ENCODE results near the gene STK33.

DNA sequence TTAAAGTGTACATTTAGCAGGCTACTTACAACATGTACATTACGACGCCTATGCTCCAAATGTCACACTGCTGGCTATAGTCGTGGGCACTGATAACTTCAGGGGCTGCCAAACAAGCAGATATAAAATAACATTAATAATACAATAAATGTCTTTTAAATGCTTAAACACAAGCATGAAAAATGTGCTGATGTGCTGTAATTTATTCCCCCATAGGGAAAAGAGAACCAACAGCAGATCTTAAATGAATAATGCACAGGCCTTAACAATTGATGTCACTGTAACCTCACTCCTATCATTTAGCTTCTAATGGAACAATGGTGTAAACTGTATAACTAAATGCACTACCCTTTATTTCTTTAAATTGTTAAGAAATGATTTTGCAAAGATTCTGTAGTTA is 153.4 kb downstream of the STK33 start:
- TF ChIP-seq POLR2AphosphoS5 (IDR thresholded peaks at IDR 0.05; ENCODE audit: insufficient read depth in 1 of 2, low read depth in 1 of 2) (no peak), CTCF (IDR thresholded peaks at IDR 0.05) (no peak)

Measured in vagina (tissue), 2 donors.